ENCODE measurements around the gene BSPRY. TPM values are rescaled to one million over a fixed set of nuclear protein-coding genes. Genes with fewer than 3 reads are reported as not detected.
"Not testable (repeated sequence)": the region's sequence is repeated elsewhere in the genome, so short reads cannot be mapped to it uniquely, and the experiment has no call there.

Gene BSPRY
- total RNA-seq, 1 donor: not detected

GRCh38 chr9:113401027-113401792 is 51.9 kb downstream of the BSPRY start, which contains the start of gene ALAD:
Gene ALAD (minus strand): TSS chr9:113401284. CDS start chr9:113393559, 7,725 bp downstream.
- peak; percentile 99 for DNase-seq (ENCODE audit: low read depth)
- TF ChIP-seq CTCF (IDR thresholded peaks at IDR 0.05; ENCODE audit: insufficient read depth, low read depth, low read length): peak; percentile 93
- H3K4me3 ChIP-seq (ENCODE audit: low read depth, low read length): peak within 1 kb of the TSS; percentile 93

- DNase-seq (ENCODE audit: low read depth): no peak
- TF ChIP-seq CTCF (IDR thresholded peaks at IDR 0.05; ENCODE audit: insufficient read depth, low read depth, low read length): no peak
- no peak overlapping the region for H3K4me3 ChIP-seq (ENCODE audit: low read depth, low read length)
Observed at GRCh38 chr9:113403646-113404045, 54.3 kb downstream of the BSPRY start.

GRCh38 chr9:113406353-113406752 is 57.0 kb downstream of the BSPRY start:
- not testable (repeated sequence) for H3K4me3 ChIP-seq (ENCODE audit: low read depth, low read length); DNase-seq (ENCODE audit: low read depth)

- peak; percentile 78 for DNase-seq (ENCODE audit: low read depth)
- peak; percentile 82 for TF ChIP-seq CTCF (IDR thresholded peaks at IDR 0.05; ENCODE audit: insufficient read depth, low read depth, low read length)
- H3K4me3 ChIP-seq (ENCODE audit: low read depth, low read length): not testable (repeated sequence)
Observed at GRCh38 chr9:113406873-113407511, 57.7 kb downstream of the BSPRY start.

- DNase-seq (ENCODE audit: low read depth): no peak
- no peak for TF ChIP-seq CTCF (IDR thresholded peaks at IDR 0.05; ENCODE audit: insufficient read depth, low read depth, low read length)
- H3K4me3 ChIP-seq (ENCODE audit: low read depth, low read length): peak overlapping the region; percentile 73
Observed at GRCh38 chr9:113409481-113409880, 60.1 kb downstream of the BSPRY start.

- TF ChIP-seq CTCF (IDR thresholded peaks at IDR 0.05; ENCODE audit: insufficient read depth, low read depth, low read length): no peak
- no peak for DNase-seq (ENCODE audit: low read depth)
- H3K4me3 ChIP-seq (ENCODE audit: low read depth, low read length): peak overlapping the region; percentile 73
Observed at GRCh38 chr9:113409883-113410206, 60.5 kb downstream of the BSPRY start.

- no peak for TF ChIP-seq CTCF (IDR thresholded peaks at IDR 0.05; ENCODE audit: insufficient read depth, low read depth, low read length)
- H3K4me3 ChIP-seq (ENCODE audit: low read depth, low read length): peak within 1 kb of the TSS; percentile 73
- DNase-seq (ENCODE audit: low read depth): peak; percentile 97
Observed at GRCh38 chr9:113410207-113410864, 61.0 kb downstream of the BSPRY start, which contains the start of the genes C9orf43 and POLE3. Gene C9orf43 (plus strand): TSS chr9:113410747. CDS start chr9:113413494, 2,747 bp downstream. Gene POLE3 (minus strand): TSS chr9:113410675. CDS start chr9:113410293, 382 bp downstream.

Measured in fibroblast of villous mesenchyme (primary cell).